Activated CD8-positive, alpha-beta T cell treated with anti-CD3 and anti-CD28 coated beads, Interleukin-2, amount 10 ng/mL, durations not matched to agents 7 days and 5 days (primary cell): ENCODE results near the gene TNRC6B. TPM values are rescaled to one million over a fixed set of nuclear protein-coding genes. Genes with fewer than 3 reads are reported as not detected.

Source experiments
- ATAC-seq: fragments of 150-1000 bp; cut with Tn5 transposase; one replicate; pipeline ENCODE4 v1.10.0; 2021; ENCODE audit warnings: moderate library complexity
- CTCF ChIA-PET: fragments of 350-600 bp; sonication (Branson Sonifier 250); formaldehyde crosslinking; loops from one replicate; lab custom pipeline; 2021; ENCODE audit warnings: antibody characterized with exemption; lab: Charles Lee
- POLR2A ChIA-PET: fragments of 350-600 bp; sonication (Branson Sonifier 250); formaldehyde crosslinking; loops from one replicate; lab custom pipeline; 2021; ENCODE audit warnings: antibody characterized with exemption; lab: Charles Lee
- DNase-seq: peaks from one replicate; pipeline ENCODE4 v3.0.0-alpha.2; 2020
- H3K27ac Mint-ChIP-seq: one replicate; pipeline ENCODE4 v1.8.0; 2021; ENCODE audit warnings: mild to moderate bottlenecking, mixed read lengths
- H3K27me3 Mint-ChIP-seq: one replicate; pipeline ENCODE4 v1.8.0; 2021; ENCODE audit warnings: low read depth, mixed read lengths
- H3K36me3 Mint-ChIP-seq: one replicate; pipeline ENCODE4 v1.8.0; 2021; ENCODE audit warnings: low read depth, mixed read lengths
- H3K4me1 Mint-ChIP-seq: one replicate; pipeline ENCODE4 v1.8.0; 2021; ENCODE audit warnings: low read depth, mixed read lengths
- H3K4me3 Mint-ChIP-seq: one replicate; pipeline ENCODE4 v1.8.0; 2021; ENCODE audit warnings: mild to moderate bottlenecking, mixed read lengths
- H3K9me3 Mint-ChIP-seq: one replicate; pipeline ENCODE4 v1.8.0; 2022; ENCODE audit warnings: mixed read lengths; ENCODE audit not compliant: insufficient read depth
- total RNA-seq, 2 experiments: library from RNA; stranded (reverse); gene quantifications; one replicate each; pipeline ENCODE4 v1.2.3, GENCODE V29; 2021

The TNRC6B gene
- total RNA-seq, 2 experiments from 2014 or later: 62.9 to 63.3 TPM

GRCh38 chr22:40329466-40329865 is 151.7 kb downstream of the TNRC6B start:
- Mint-ChIP-seq H3K27me3 (no peaks in the 10 kb centered on the region), H3K27ac (no peak overlapping the region), H3K36me3 (peaks cover 65% of the 10 kb centered on the region), H3K4me1 (peaks cover 94% of the 10 kb centered on the region), H3K9me3 (no peaks in the 10 kb centered on the region), H3K4me3 (no peak overlapping the region)
- DNase-seq (no peak), ATAC-seq (no peak)
- POLR2A ChIA-PET: interaction anchor here (0.5 to 3.5 kb wide), 3 partner anchors 17 to 285 kb away, joined by 3 to 14 read pairs (median 3); partner anchors contain the start of gene ADSL
- CTCF ChIA-PET: interaction anchor here (0.8 to 1.5 kb wide), 4 partner anchors 9 to 304 kb away, joined by 3 to 9 read pairs (median 3); no protein-coding TSS in a partner anchor

GRCh38 chr22:40330086-40330485 is 152.4 kb downstream of the TNRC6B start:
- CTCF ChIA-PET: interaction anchor here (1.1 to 1.5 kb wide), 2 partner anchors 15 to 18 kb away, joined by 3 to 9 read pairs; no protein-coding TSS in a partner anchor
- Mint-ChIP-seq H3K27me3 (no peaks in the 10 kb centered on the region), H3K4me3 (no peak overlapping the region), H3K4me1 (peaks cover 94% of the 10 kb centered on the region), H3K36me3 (peaks cover 59% of the 10 kb centered on the region), H3K9me3 (no peaks in the 10 kb centered on the region), H3K27ac (peak overlapping the region; percentile 22)
- POLR2A ChIA-PET: interaction anchor here (1.0 to 3.5 kb wide), 2 partner anchors 16 to 153 kb away, joined by 3 to 14 read pairs; partner anchors contain the start of gene ADSL
- no peak for ATAC-seq
- no peak for DNase-seq

GRCh38 chr22:40330615-40331014 is 152.9 kb downstream of the TNRC6B start:
- Mint-ChIP-seq H3K4me3 (no peak overlapping the region), H3K4me1 (peaks cover 92% of the 10 kb centered on the region), H3K27me3 (no peaks in the 10 kb centered on the region), H3K27ac (no peak overlapping the region), H3K36me3 (peaks cover 54% of the 10 kb centered on the region), H3K9me3 (no peaks in the 10 kb centered on the region)
- no peak for ATAC-seq
- POLR2A ChIA-PET: interaction anchor here (3.5 kb wide), 1 partner anchor 16 kb away, joined by 14 read pairs; the partner anchor contains the start of gene ADSL
- CTCF ChIA-PET: interaction anchor here (1.5 kb wide), 1 partner anchor 18 kb away, joined by 9 read pairs; no protein-coding TSS in a partner anchor
- DNase-seq: no peak

- peaks cover 93% of the 10 kb centered on the region for H3K4me1 Mint-ChIP-seq
- CTCF ChIA-PET: interaction anchor here (1.0 kb wide), 1 partner anchor 15 kb away, joined by 3 read pairs; no protein-coding TSS in a partner anchor
- peak overlapping the region; percentile 23 for H3K27ac Mint-ChIP-seq
- POLR2A ChIA-PET: interaction anchor here (0.5 to 3.5 kb wide), 2 partner anchors 15 to 23 kb away, joined by 3 to 14 read pairs; partner anchors contain the start of gene ADSL
- no peaks in the 10 kb centered on the region for H3K27me3 Mint-ChIP-seq
- H3K36me3 Mint-ChIP-seq: peaks cover 52% of the 10 kb centered on the region
- DNase-seq (no peak), ATAC-seq (no peak)
- peak overlapping the region; percentile 51 for H3K4me3 Mint-ChIP-seq
- no peaks in the 10 kb centered on the region for H3K9me3 Mint-ChIP-seq
Measured at GRCh38 chr22:40331706-40332105, 154.0 kb downstream of the TNRC6B start.

- no peaks in the 10 kb centered on the region for H3K27me3 Mint-ChIP-seq
- H3K4me3 Mint-ChIP-seq: peak overlapping the region; percentile 51
- ATAC-seq: peak; percentile 35
- peak overlapping the region; percentile 35 for H3K27ac Mint-ChIP-seq
- peaks cover 47% of the 10 kb centered on the region for H3K36me3 Mint-ChIP-seq
- ChIA-PET POLR2A (interaction anchor here (0.5 to 3.5 kb wide), 3 partner anchors 14 to 288 kb away, joined by 3 to 14 read pairs (median 4); partner anchors contain the start of gene ADSL), CTCF (interaction anchor here (1.0 kb wide), 1 partner anchor 15 kb away, joined by 3 read pairs; no protein-coding TSS in a partner anchor)
- H3K4me1 Mint-ChIP-seq: peaks cover 87% of the 10 kb centered on the region
- no peak for DNase-seq
- no peaks in the 10 kb centered on the region for H3K9me3 Mint-ChIP-seq
Measured at GRCh38 chr22:40332319-40332781, 154.6 kb downstream of the TNRC6B start.

GRCh38 chr22:40334060-40334459 is 156.3 kb downstream of the TNRC6B start:
- no peaks in the 10 kb centered on the region for H3K9me3 Mint-ChIP-seq
- ChIA-PET POLR2A (interaction anchor here (0.9 kb wide), 1 partner anchor 11 kb away, joined by 5 read pairs; no protein-coding TSS in a partner anchor), CTCF (interaction anchor here (0.9 to 4.7 kb wide), 2 partner anchors 10 to 13 kb away, joined by 3 to 30 read pairs; partner anchors contain the start of gene ADSL)
- H3K4me1 Mint-ChIP-seq: peaks cover 80% of the 10 kb centered on the region
- no peak overlapping the region for H3K4me3 Mint-ChIP-seq
- H3K27me3 Mint-ChIP-seq: no peaks in the 10 kb centered on the region
- peak overlapping the region; percentile 71 for H3K27ac Mint-ChIP-seq
- ATAC-seq (no peak), DNase-seq (no peak)
- peaks cover 48% of the 10 kb centered on the region for H3K36me3 Mint-ChIP-seq

GRCh38 chr22:40334899-40335298 is 157.2 kb downstream of the TNRC6B start:
- DNase-seq (no peak), ATAC-seq (peak; percentile 20)
- peaks cover 72% of the 10 kb centered on the region for H3K4me1 Mint-ChIP-seq
- H3K36me3 Mint-ChIP-seq: peaks cover 45% of the 10 kb centered on the region
- H3K27ac Mint-ChIP-seq: peak overlapping the region; percentile 71
- POLR2A ChIA-PET: interaction anchor here (0.8 to 1.2 kb wide), 4 partner anchors 9 to 779 kb away, joined by 3 to 4 read pairs (median 3); no protein-coding TSS in a partner anchor
- no peaks in the 10 kb centered on the region for H3K27me3 Mint-ChIP-seq
- H3K4me3 Mint-ChIP-seq: peak overlapping the region; percentile 57
- CTCF ChIA-PET: interaction anchor here (0.6 to 4.7 kb wide), 5 partner anchors 8 to 87 kb away, joined by 3 to 30 read pairs (median 3); partner anchors contain the start of gene ADSL
- no peaks in the 10 kb centered on the region for H3K9me3 Mint-ChIP-seq

- CTCF ChIA-PET: interaction anchor here (1.7 to 4.7 kb wide), 2 partner anchors 11 to 88 kb away, joined by 4 to 30 read pairs; partner anchors contain the start of gene ADSL
- H3K27ac Mint-ChIP-seq: no peak overlapping the region
- H3K4me3 Mint-ChIP-seq: peak overlapping the region; percentile 57
- peaks cover 72% of the 10 kb centered on the region for H3K4me1 Mint-ChIP-seq
- ATAC-seq (no peak), DNase-seq (no peak)
- peaks cover 42% of the 10 kb centered on the region for H3K36me3 Mint-ChIP-seq
- POLR2A ChIA-PET: interaction anchor here (0.5 to 1.3 kb wide), 7 partner anchors 9 to 779 kb away, joined by 3 to 4 read pairs (median 3); no protein-coding TSS in a partner anchor
- H3K9me3 Mint-ChIP-seq: no peaks in the 10 kb centered on the region
- H3K27me3 Mint-ChIP-seq: no peaks in the 10 kb centered on the region
Measured at GRCh38 chr22:40335358-40335757, 157.6 kb downstream of the TNRC6B start.

- peaks cover 56% of the 10 kb centered on the region for H3K4me1 Mint-ChIP-seq
- H3K27ac Mint-ChIP-seq: no peak overlapping the region
- ATAC-seq (no peak), DNase-seq (no peak)
- POLR2A ChIA-PET: interaction anchor here (0.8 to 1.0 kb wide), 2 partner anchors 296 to 716 kb away, joined by 3 to 4 read pairs; no protein-coding TSS in a partner anchor
- peaks cover 21% of the 10 kb centered on the region for H3K36me3 Mint-ChIP-seq
- H3K4me3 Mint-ChIP-seq: no peak overlapping the region
- no peaks in the 10 kb centered on the region for H3K9me3 Mint-ChIP-seq
- H3K27me3 Mint-ChIP-seq: no peaks in the 10 kb centered on the region
- CTCF ChIA-PET: interaction anchor here (1.4 kb wide), 1 partner anchor 8 kb away, joined by 4 read pairs; no protein-coding TSS in a partner anchor
Measured at GRCh38 chr22:40340044-40340443, 162.3 kb downstream of the TNRC6B start.

GRCh38 chr22:40341604-40342003 is 163.9 kb downstream of the TNRC6B start:
- CTCF ChIA-PET: interaction anchor here (0.9 to 1.0 kb wide), 2 partner anchors 15 to 95 kb away, joined by 3 read pairs; no protein-coding TSS in a partner anchor
- Mint-ChIP-seq H3K4me1 (peaks cover 47% of the 10 kb centered on the region), H3K4me3 (no peak overlapping the region), H3K27ac (peak overlapping the region; percentile 71), H3K36me3 (peaks cover 20% of the 10 kb centered on the region), H3K9me3 (no peaks in the 10 kb centered on the region), H3K27me3 (no peaks in the 10 kb centered on the region)
- ATAC-seq: no peak
- DNase-seq: no peak
- POLR2A ChIA-PET: interaction anchor here (0.6 to 1.6 kb wide), 2 partner anchors 198 to 298 kb away, joined by 3 to 5 read pairs; no protein-coding TSS in a partner anchor

- Mint-ChIP-seq H3K27me3 (no peaks in the 10 kb centered on the region), H3K27ac (peak overlapping the region; percentile 71), H3K36me3 (peaks cover 22% of the 10 kb centered on the region), H3K4me3 (no peak overlapping the region), H3K9me3 (no peaks in the 10 kb centered on the region), H3K4me1 (peaks cover 48% of the 10 kb centered on the region)
- no peak for DNase-seq
- no peak for ATAC-seq
- POLR2A ChIA-PET: interaction anchor here (1.6 kb wide), 1 partner anchor 299 kb away, joined by 5 read pairs; no protein-coding TSS in a partner anchor
- CTCF ChIA-PET: interaction anchor here (0.9 kb wide), 1 partner anchor 94 kb away, joined by 3 read pairs; no protein-coding TSS in a partner anchor
Measured at GRCh38 chr22:40342521-40342920, 164.8 kb downstream of the TNRC6B start.
